Endothelial cell of umbilical vein (primary cell): ENCODE data around the gene SLC38A8.

Experiments used
- CTCF ChIP-seq, 2 donors: IDR thresholded peaks; 1 replicate in 1 of 2; 2 replicates in 1 of 2; pipeline ENCODE4 v1.5.1; 2011; ENCODE audit warnings: low read length in 2 of 2, mild to moderate bottlenecking in 2 of 2, moderate library complexity in 2 of 2, control low read depth in 1 of 2, inconsistent platforms in 1 of 2, low read depth in 1 of 2; ENCODE audit not compliant: insufficient read depth in 1 of 2; ENCODE audit errors: extremely low read depth in 1 of 2
- EZH2 ChIP-seq: IDR thresholded peaks from 2 replicates; pipeline ENCODE4 v1.6.1; 2012; ENCODE audit warnings: borderline replicate concordance, low read depth, mild to moderate bottlenecking, moderate library complexity, low read length, inconsistent platforms; ENCODE audit not compliant: severe bottlenecking
- POLR2A ChIP-seq: IDR thresholded peaks from 2 replicates; pipeline ENCODE4 v1.6.1; 2012; ENCODE audit warnings: low read depth, mild to moderate bottlenecking, control low read depth, low read length
- POLR2AphosphoS5 ChIP-seq: IDR thresholded peaks from 2 replicates; pipeline ENCODE4 v1.6.1; 2012; ENCODE audit warnings: low read depth, mild to moderate bottlenecking, control low read depth, low read length, moderate library complexity; ENCODE audit not compliant: insufficient read depth

GRCh38 chr16:84022644-84023043, 20.0 kb downstream of the SLC38A8 start:
- no peak for TF ChIP-seq CTCF (IDR thresholded peaks at IDR 0.05; ENCODE audit: extremely low read depth in 1 of 2, insufficient read depth in 1 of 2, low read depth in 1 of 2, low read length in 2 of 2)
- no peak for TF ChIP-seq EZH2
- no peak for TF ChIP-seq POLR2AphosphoS5
- no peak for TF ChIP-seq POLR2A
